B cell (primary cell): Measurements from ENCODE around the gene TATDN2. TPM values are rescaled to one million over a fixed set of nuclear protein-coding genes. Genes with fewer than 3 reads are reported as not detected.

ENCODE experiments used
- ATAC-seq: fragments of 200-7000 bp; cut with Tn5 transposase; one replicate; pipeline ENCODE4 v1.10.0; 2021; ENCODE audit warnings: low read depth, mild to moderate bottlenecking, moderate number of reproducible peaks, moderate library complexity
- CTCF ChIA-PET: fragments of 350-600 bp; sonication (Branson Sonifier 250); formaldehyde crosslinking; loops from one replicate; lab custom pipeline; 2021; ENCODE audit warnings: antibody characterized with exemption, inconsistent platforms; lab: Charles Lee
- POLR2A ChIA-PET: fragments of 350-600 bp; sonication (Branson Sonifier 250); formaldehyde crosslinking; loops from one replicate; lab custom pipeline; 2021; ENCODE audit warnings: antibody characterized with exemption; lab: Charles Lee
- DNase-seq: peaks from one replicate; pipeline ENCODE4 v3.0.0; 2013
- H2AFZ ChIP-seq: 2 replicates; pipeline ENCODE4 v1.6.1; 2012; ENCODE audit warnings: mild to moderate bottlenecking, low read depth, low read length; ENCODE audit not compliant: insufficient read depth, poor library complexity, severe bottlenecking
- H3K27ac ChIP-seq, 2 donors: 1 replicate in 1 of 2; 2 replicates in 1 of 2; pipeline ENCODE4 v1.5.1; 2012 to 2013; ENCODE audit warnings: low read length in 2 of 2, mild to moderate bottlenecking in 2 of 2, moderate library complexity in 1 of 2
- H3K27me3 ChIP-seq, 4 experiments: fragments of 200-600 bp in 1 of 4; sonication (generic) in 1 of 4; replicated peaks in 1 of 4; 1 replicate in 2 of 4; 2 replicates in 2 of 4; pipeline versions ENCODE4 v1.6.1 to v1.7.0; 2013 to 2016; ENCODE audit warnings: low read length in 3 of 4, mild to moderate bottlenecking in 2 of 4, mixed read lengths in 1 of 4, moderate library complexity in 1 of 4; ENCODE audit not compliant: insufficient read depth in 4 of 4, control insufficient read depth in 3 of 4; ENCODE audit errors: control extremely low read depth in 1 of 4
- H3K36me3 ChIP-seq, 2 experiments: replicated peaks in 1 of 2; 1 replicate in 1 of 2; 2 replicates in 1 of 2; pipeline versions ENCODE4 v1.6.1 to v1.7.1; 2013; ENCODE audit warnings: low read length in 1 of 2; ENCODE audit not compliant: insufficient read depth in 2 of 2, control insufficient read depth in 1 of 2; ENCODE audit errors: control extremely low read depth in 1 of 2, extremely low read depth in 1 of 2
- H3K4me1 ChIP-seq, 2 donors: fragments of 200-600 bp in 1 of 2; sonication (generic) in 1 of 2; 1 replicate in 1 of 2; 2 replicates in 1 of 2; pipeline versions ENCODE4 v1.5.1 to v1.6.1; 2013 to 2017; ENCODE audit warnings: low read length in 2 of 2; ENCODE audit not compliant: control insufficient read depth in 2 of 2, insufficient read depth in 2 of 2
- H3K4me2 ChIP-seq: replicated peaks from 2 replicates; pipeline ENCODE3; 2012; ENCODE audit warnings: mild to moderate bottlenecking, low read depth, low read length; ENCODE audit not compliant: poor library complexity, severe bottlenecking
- H3K4me3 ChIP-seq, 5 experiments: fragments of 200-600 bp in 1 of 5; sonication (generic) in 1 of 5; 1 replicate in 3 of 5; 2 replicates in 2 of 5; pipeline versions ENCODE4 v1.5.1 to v1.7.0; 2011 to 2016; ENCODE audit warnings: low read length in 4 of 5, mild to moderate bottlenecking in 4 of 5, low read depth in 2 of 5, control low read depth in 1 of 5, moderate library complexity in 1 of 5; ENCODE audit not compliant: insufficient read depth in 1 of 5; ENCODE audit errors: control extremely low read depth in 1 of 5, extremely low read depth in 1 of 5
- H3K79me2 ChIP-seq: fragments of 200-600 bp; sonication (generic); one replicate; pipeline ENCODE4 v1.6.0; 2016; ENCODE audit warnings: low read length; ENCODE audit not compliant: control insufficient read depth, insufficient read depth
- H3K9ac ChIP-seq: fragments of 200-600 bp; sonication (generic); 2 replicates; pipeline ENCODE4 v1.6.1; 2017; ENCODE audit warnings: mild to moderate bottlenecking, low read length, moderate library complexity
- H3K9me3 ChIP-seq, 3 donors: one replicate each; pipeline versions ENCODE4 v1.6.1 to v1.7.1; 2013; ENCODE audit warnings: low read length in 2 of 3; ENCODE audit not compliant: control insufficient read depth in 2 of 3, insufficient read depth in 1 of 3; ENCODE audit errors: control extremely low read depth in 1 of 3
- H4K20me1 ChIP-seq: 2 replicates; pipeline ENCODE4 v1.6.0; 2012; ENCODE audit warnings: mild to moderate bottlenecking, low read length; ENCODE audit not compliant: insufficient read depth, control insufficient read depth, poor library complexity, severe bottlenecking
- H3K27ac Mint-ChIP-seq: one replicate; pipeline ENCODE4 v1.8.0; 2021; ENCODE audit warnings: mixed read lengths
- H3K27me3 Mint-ChIP-seq: one replicate; pipeline ENCODE4 v1.8.0; 2021; ENCODE audit warnings: mixed read lengths
- H3K4me1 Mint-ChIP-seq: one replicate; pipeline ENCODE4 v1.8.0; 2021; ENCODE audit warnings: mixed read lengths
- H3K4me3 Mint-ChIP-seq: one replicate; pipeline ENCODE4 v1.8.0; 2021; ENCODE audit warnings: mixed read lengths
- H3K9me3 Mint-ChIP-seq: one replicate; pipeline ENCODE4 v1.8.0; 2022; ENCODE audit warnings: mixed read lengths; ENCODE audit not compliant: insufficient read depth
- CTCF ChIP-seq: fragments of 200-600 bp; IDR thresholded peaks from one replicate; pipeline ENCODE4 v1.8.0; 2022; ENCODE audit warnings: antibody characterized with exemption, mild to moderate bottlenecking
- EZH2 ChIP-seq: IDR thresholded peaks from 2 replicates; pipeline ENCODE4 v1.6.1; 2012; ENCODE audit warnings: borderline replicate concordance, low read depth, mild to moderate bottlenecking, moderate library complexity, low read length; ENCODE audit not compliant: insufficient read depth, poor library complexity, severe bottlenecking
- WGBS: methylation state at CpG from one replicate; pipeline ENCODE4 v1.1.5; 2013; ENCODE audit warnings: missing lambda C conversion rate; ENCODE audit not compliant: insufficient coverage; 5-methylcytosine and 5-hydroxymethylcytosine counted together
- intact Hi-C: fragments of 100-400 bp; cut with micrococcal nuclease; formaldehyde crosslinking; loops from one replicate; pipeline ENCODE4 v1.10.0; 2022
- polyA plus RNA-seq: library from polyadenylated mRNA; depleted of rRNA; stranded (reverse); fragments of >200 nt; gene quantifications from 2 replicates; pipeline ENCODE4 v1.2.3, GENCODE V29; 2012
- total RNA-seq, 2 donors: library from RNA; stranded (reverse); fragments of 120-200 nt in 1 of 2; gene quantifications; 1 replicate in 1 of 2; 2 replicates in 1 of 2; pipeline versions ENCODE4 v1.2.3 to v1.2.4, GENCODE V29; 2013 to 2022

The TATDN2 gene
- total and polyA plus RNA-seq, 2 donors (not counting 1 experiment from before 2014, with no cell fraction given), result 24.7 to 62.9 TPM

- TF ChIP-seq EZH2 (no peak), CTCF (no peak)
- peak within 1 kb of the TSS; percentile 51 for H3K9ac ChIP-seq
- Mint-ChIP-seq H3K4me3 (peak within 1 kb of the TSS; percentile 79), H3K27me3 (no peaks in the 10 kb centered on the region), H3K9me3 (no peaks in the 10 kb centered on the region), H3K27ac (peak within 1 kb of the TSS; percentile 89), H3K4me1 (peaks cover 38% of the 10 kb centered on the region)
- ATAC-seq (peak; percentile 91), DNase-seq (peak; percentile 90)
- H3K9me3 ChIP-seq, result no peaks in the 10 kb centered on the region
- peak within 1 kb of the TSS; percentile 72 for H3K4me2 ChIP-seq
- H3K4me1 ChIP-seq, result peaks cover 26 to 30% of the 10 kb centered on the region in 2 donors
- no peaks in the 10 kb centered on the region for H3K27me3 ChIP-seq
- peak within 1 kb of the TSS; percentile 1 to 41 (median 36) for H3K4me3 ChIP-seq
- peaks cover 0 to 11% of the 10 kb centered on the region in 2 experiments for H3K36me3 ChIP-seq
- CTCF ChIA-PET, result interaction anchor here (0.6 to 1.6 kb wide), 6 partner anchors 17 to 1581 kb away, joined by 3 to 5 read pairs (median 4); partner anchors contain the start of gene SEC13
- intact Hi-C loops, result loop anchor here (1.0 kb wide), 1 partner anchor 29 kb away; the partner anchor contains the start of gene SEC13
- peak within 1 kb of the TSS; percentile 71 to 75 for H3K27ac ChIP-seq
- WGBS, result 0% methylated on average over 6 of the region's 12 CpGs
- H2AFZ ChIP-seq, result peak within 1 kb of the TSS; percentile 52
- no peaks in the 10 kb centered on the region for H4K20me1 ChIP-seq
- peaks cover 4% of the 10 kb centered on the region for H3K79me2 ChIP-seq
- POLR2A ChIA-PET, result interaction anchor here (0.9 to 1.1 kb wide), 3 partner anchors 29 to 500 kb away, joined by 3 to 4 read pairs (median 3); partner anchors contain the start of genes ARPC4 and TADA3
These were observed 44.5 kb downstream of the TATDN2 start, which contains the start of gene GHRL for GRCh38 chr3:10292505-10293419. TSS of gene GHRL (minus strand) at chr3:10292947. CDS start at chr3:10290180, 2,767 bp downstream.
